ENCODE results near the gene AGAP1. TPM values are rescaled to one million over a fixed set of nuclear protein-coding genes. Genes with fewer than 3 reads are reported as not detected.
A peak's percentile ranks its signal among the peaks of the same experiment; 100 is the strongest.

Gene AGAP1
- total RNA-seq, 1 donor from 2014 or later, result 6.5 TPM

- no peak for DNase-seq (ENCODE audit: low read depth, low spot score)
These were observed 14.1 kb downstream of the AGAP1 start for GRCh38 chr2:235507928-235508327.

DNA sequence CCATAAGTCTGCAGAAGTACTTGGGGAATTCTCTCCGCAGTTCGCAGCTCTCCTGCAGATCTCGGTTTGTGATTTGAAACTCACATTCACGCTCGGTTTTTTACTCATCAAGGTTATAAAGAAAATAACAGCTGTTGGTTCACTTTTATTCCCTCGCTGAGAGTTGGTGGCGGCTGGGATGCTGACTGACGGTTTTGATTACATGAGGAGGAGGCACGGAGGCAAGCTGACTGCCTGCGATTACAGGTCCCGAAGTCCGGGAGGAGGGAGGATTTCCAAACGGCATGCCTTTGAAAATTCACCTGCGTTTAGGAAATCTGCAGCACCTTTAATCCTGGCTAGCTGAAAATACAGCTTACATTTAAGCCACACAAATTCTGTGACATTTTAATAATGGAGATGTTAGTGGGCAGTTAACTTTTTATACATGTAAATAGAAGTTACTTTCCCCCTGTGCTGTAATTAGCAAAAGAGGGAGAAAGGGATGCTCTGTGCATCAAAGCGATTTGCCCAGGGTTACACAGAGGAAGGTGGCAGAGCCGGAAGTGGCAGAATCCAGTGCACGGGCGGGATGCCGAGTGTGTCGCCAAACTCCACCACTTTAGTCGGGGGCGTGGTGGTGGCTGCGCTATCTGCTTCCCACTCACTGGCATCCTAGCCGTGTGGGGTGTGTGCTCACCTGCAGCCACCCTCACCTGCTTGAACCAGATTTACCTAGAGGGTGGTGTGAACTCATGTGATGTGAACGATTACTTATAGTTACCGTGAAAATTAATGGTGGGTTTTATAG is 14.7 kb downstream of the AGAP1 start:
- DNase-seq (ENCODE audit: low read depth, low spot score), result no peak

- DNase-seq (ENCODE audit: low read depth, low spot score), result no peak
These were observed 16.5 kb downstream of the AGAP1 start for GRCh38 chr2:235510318-235510717.

GRCh38 chr2:235511187-235511661 is 17.4 kb downstream of the AGAP1 start:
- peak; percentile 59 for DNase-seq (ENCODE audit: low read depth, low spot score)

DNA sequence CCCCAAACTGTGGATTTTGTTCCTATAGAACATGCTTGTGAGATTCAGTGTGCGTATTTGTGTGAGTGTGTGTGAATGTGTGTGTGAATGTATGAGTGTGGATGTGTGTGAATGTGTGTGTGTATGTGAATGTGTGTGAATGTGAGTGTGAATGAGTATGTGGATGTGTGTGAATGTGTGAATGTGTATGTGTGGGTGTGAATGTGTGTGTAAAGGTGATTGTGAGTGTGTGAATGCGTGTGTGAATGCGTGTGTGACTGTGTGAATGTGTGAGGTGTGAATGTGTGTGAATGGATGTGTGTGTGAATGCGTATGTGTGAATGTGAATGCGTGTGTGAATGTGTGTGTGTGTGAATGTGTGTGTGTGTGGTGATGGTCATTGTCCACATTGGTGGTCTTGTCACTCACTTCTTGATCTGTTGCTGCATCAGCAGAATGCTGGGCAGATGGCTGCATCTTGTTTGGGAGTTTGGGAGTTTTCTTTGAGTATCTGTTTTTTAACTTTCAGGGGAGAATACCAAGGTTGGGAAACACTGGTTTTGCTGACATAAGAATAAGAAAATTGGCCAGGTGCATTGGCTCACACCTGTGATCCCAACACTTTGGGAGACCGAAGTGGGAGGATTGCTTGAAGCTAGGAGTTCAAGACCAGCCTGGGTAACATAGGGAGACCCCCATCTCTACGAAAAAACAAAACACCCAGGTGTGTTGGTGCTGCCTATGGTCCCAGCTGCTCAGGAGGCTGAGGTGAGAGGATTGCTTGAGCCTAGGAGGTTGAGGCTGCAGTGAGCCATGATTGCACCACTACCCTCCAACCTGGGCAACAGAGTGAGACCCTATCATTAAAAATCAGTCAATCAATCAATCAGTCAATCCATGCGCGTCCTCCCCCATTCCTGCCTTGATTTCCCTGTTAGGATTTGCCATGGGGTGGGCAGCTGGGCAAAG is 18.2 kb downstream of the AGAP1 start:
- no peak for DNase-seq (ENCODE audit: low read depth, low spot score)

GRCh38 chr2:235512699-235513053 is 18.8 kb downstream of the AGAP1 start:
- DNase-seq (ENCODE audit: low read depth, low spot score), result no peak

DNA sequence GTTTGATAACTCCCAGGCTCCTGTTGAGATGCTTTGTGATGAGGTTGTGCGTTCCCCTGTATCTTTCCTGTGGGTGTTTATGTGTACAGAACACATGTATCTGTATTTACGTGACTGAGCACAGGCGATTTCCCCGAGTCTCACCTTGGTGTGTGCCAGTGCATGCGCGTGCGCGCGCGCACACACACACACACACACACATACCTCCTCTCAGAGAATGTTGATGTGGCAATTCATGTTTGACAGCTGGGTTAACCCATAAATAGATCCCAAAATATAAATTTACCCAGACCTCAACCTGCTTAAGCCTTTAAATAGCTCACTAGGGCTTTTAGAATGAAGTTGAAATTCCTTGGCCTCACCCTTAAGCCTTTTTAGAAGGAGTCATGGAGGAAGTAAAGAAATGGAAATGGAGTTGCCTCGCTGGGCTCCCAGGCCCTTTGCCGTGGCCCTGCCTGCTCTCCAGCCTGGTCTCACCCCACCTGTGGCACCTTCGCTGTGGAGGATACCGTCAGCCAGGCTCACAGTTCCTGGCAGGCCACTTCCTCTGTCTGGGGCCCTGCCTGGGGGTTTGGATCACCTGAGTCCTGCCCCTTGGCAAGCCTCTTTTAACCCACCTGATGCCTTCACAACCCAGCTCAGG is 20.3 kb downstream of the AGAP1 start:
- no peak for DNase-seq (ENCODE audit: low read depth, low spot score)

GRCh38 chr2:235514627-235515363 is 21.0 kb downstream of the AGAP1 start:
- DNase-seq (ENCODE audit: low read depth, low spot score), result no peak

DNA sequence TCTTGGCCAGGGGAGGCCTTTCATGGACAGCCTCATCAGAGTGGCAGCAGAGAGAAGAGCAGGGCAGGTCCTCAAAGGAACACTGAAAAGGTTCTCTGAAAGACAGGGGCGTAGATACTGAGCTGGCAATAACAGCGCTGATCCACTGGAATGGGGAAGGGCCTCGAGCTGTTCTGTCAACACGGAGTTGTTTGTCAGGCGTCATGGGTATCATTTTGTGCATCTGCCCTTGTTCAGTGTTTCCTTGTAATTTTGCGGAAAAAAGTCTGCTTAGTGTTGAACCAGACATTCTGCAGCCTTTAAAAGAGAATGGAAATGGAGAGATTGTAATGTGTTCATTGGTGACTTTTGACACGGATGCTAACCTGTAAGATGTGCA is 21.5 kb downstream of the AGAP1 start:
- no peak for DNase-seq (ENCODE audit: low read depth, low spot score)

DNA sequence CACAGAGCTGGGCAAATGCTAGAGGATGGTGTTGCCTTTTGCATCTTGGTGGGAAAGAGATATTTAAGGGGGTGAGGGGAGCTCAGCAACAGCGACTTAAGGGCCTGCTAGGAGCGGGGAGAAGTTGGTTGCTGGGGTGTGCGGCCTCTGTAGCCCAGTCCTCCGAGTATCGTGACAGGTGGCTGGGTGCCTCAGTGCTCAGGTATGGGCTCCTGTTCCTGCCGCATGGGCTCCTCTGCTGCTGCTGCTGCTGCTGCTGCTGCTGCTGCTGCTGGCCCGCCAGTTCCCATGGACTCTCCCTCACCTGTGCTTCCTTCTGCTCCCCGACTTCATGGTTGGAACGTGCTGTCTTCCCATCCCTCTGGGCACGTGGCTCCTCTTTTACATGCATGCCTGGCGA is 22.0 kb downstream of the AGAP1 start:
- no peak for DNase-seq (ENCODE audit: low read depth, low spot score)

GRCh38 chr2:235516257-235516656 is 22.4 kb downstream of the AGAP1 start:
- DNase-seq (ENCODE audit: low read depth, low spot score), result no peak

DNA sequence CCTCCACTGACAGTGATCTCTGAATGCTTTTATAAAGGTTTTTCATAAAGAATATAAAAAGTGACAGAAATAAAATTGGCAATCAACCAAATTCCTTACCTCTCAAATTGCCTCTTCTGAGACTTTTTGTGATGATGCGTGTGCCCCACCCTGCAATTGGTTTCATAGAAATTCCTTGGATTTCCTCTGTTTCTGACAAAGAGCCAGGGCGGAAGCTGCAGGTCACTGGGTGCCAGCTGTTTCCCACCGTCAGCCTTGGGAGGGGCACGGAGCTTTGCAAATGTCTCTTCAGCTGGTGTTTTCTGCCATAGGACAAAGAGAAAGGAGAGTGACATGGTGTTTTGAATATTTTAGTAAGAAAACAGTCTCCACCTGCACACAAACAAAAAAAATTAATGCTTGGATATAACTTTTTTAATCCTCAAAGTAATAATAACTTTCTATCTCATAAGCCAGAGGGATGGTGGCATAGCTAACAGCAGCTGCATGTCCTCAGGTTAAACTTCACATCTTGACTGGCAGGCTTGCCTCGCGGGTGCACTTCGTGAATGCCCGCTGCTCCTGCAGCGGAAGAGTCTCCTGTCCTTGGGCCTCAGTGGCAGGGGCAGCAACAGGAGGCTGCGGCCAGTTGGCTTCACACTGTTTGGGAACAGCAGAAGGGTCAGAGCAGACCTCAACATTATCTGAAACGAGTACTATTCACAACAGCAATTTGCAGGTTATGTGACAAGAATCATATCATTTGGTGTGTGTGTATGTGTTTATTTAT is 24.7 kb downstream of the AGAP1 start:
- no peak for DNase-seq (ENCODE audit: low read depth, low spot score)

GRCh38 chr2:235520787-235521186 is 26.9 kb downstream of the AGAP1 start:
- DNase-seq (ENCODE audit: low read depth, low spot score), result no peak

- no peak for DNase-seq (ENCODE audit: low read depth, low spot score)
These were observed 28.0 kb downstream of the AGAP1 start for GRCh38 chr2:235521844-235522243.

DNA sequence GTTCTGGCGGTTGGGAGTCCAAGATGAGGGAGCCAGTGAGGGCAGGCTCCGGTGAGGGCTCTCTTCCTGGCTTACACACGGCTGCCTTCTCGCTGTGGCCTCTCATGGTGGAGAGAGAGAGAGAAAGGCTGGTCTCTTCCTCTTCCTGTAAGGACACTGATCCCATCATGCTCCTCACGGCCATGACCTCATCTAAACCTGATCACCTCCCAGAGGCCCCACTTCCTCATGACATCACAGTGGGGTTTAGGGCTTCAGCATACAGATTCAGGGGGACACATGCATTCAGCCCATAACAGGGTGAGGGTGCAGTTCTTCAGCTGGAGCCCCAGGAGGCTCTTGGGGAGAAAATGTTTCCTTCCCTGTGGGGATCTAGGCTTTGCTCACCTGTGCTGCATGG is 29.2 kb downstream of the AGAP1 start:
- DNase-seq (ENCODE audit: low read depth, low spot score), result no peak

- no peak for DNase-seq (ENCODE audit: low read depth, low spot score)
These were observed 29.8 kb downstream of the AGAP1 start for GRCh38 chr2:235523486-235524150.

DNA sequence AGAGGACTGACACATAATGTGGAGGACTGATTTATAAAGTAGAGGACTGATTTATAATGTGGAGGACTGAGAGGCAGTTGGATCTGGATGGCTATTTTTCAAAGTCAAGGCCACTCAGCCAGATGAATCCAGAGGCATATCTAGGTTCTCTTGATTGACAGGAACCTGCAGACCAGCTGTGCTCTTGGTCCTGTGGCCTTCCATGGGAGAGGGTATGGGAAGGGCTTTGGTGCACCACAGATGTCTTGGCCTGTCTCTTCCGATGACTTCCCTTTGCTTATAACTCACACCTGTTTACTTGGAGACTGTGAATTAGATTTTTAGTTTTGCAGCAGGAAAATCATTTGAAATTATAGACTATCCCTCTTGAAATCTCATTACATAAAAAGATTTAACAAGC is 32.3 kb downstream of the AGAP1 start:
- DNase-seq (ENCODE audit: low read depth, low spot score), result no peak

- no peak for DNase-seq (ENCODE audit: low read depth, low spot score)
These were observed 34.1 kb downstream of the AGAP1 start for GRCh38 chr2:235527806-235528469.

DNA sequence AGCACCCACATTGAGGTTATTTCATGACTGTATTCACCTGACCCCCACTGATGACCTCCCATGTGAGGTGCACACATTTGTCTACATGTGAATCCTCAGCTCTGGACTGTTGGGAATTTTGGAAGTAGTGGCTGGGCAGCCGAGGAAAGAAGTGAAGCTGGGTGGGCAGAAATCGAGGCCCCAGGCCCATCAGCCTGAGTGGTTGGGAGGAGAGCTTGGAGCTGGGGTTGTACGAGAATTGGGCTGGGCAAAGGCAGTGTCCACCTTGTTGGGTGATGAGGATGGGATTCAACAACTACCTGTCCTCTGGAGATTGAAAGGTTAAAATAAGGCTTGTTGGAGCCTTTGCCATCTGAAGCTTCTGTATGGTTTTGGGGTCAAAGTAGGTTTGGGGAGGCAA is 35.8 kb downstream of the AGAP1 start:
- no peak for DNase-seq (ENCODE audit: low read depth, low spot score)
